CD4-positive, alpha-beta T cell treated with Interleukin-12 subunit alpha and Interleukin-12 subunit beta, for 1 hour (primary cell): ENCODE data around the gene RS1.

Experiments used
- DNase-seq: peaks from one replicate; pipeline ENCODE4 v3.0.0-alpha.2; 2020

The RS1 gene

DNA sequence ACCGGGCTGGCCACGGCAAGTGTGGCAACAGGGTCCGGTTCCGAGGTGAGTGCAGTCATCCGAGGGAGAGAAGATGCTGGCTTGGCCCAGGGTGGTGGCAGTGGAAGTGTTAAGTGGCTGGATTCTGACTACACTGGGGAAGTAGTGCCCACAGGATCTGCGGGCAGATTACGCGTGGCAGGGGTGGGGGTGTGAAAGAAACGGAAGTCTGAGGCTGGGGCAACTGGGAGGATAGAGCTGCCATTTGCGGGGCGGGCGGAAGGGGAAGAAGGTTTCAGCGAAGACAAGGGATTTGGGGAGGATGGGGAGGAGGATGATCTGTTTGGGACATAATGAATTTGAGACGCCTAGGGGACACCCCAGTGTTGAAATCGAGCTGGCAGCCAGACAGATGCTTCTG, 5.3 kb downstream of the RS1 start:
- DNase-seq = no peak

DNA sequence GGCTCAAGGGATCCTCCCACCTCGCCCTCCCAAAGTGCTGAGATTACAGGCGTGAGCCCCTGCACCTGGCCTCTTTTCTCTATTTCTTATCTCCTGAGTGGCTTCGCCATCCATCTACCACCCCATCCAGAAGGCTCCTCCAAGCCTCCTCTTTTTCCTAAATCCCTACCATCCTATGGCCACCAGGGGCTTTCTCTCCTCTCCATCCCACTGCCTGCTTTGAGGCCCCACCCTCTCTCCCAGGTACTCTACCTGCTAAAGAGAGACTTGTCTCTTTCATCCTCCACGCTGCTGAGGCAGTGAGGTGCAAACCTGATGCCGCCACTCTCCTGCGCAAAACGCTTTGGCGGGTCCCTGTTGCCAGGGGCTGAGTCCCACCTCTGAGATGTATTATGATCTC, 7.0 kb downstream of the RS1 start:
- no peak for DNase-seq

DNA sequence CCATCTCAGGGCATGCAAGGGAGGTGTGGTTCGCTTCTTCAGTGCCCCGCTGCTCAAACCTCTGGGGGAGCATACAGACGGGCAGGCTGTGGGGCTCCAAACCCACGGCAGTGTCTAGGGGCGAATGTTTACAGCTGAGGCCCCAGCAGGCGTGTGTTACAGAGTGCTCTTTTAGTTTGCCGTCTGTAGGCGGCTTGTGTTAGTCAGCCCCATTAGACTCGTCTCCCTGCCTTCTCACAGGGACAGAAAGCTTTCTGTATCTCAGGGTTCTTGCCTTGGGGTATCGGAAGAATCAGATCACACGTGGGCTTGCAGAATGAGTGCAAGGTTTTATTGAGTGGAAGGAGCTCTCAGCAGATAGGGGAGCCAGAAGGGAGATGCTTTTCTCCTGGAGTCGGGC, 10.6 kb downstream of the RS1 start:
- no peak for DNase-seq

DNA sequence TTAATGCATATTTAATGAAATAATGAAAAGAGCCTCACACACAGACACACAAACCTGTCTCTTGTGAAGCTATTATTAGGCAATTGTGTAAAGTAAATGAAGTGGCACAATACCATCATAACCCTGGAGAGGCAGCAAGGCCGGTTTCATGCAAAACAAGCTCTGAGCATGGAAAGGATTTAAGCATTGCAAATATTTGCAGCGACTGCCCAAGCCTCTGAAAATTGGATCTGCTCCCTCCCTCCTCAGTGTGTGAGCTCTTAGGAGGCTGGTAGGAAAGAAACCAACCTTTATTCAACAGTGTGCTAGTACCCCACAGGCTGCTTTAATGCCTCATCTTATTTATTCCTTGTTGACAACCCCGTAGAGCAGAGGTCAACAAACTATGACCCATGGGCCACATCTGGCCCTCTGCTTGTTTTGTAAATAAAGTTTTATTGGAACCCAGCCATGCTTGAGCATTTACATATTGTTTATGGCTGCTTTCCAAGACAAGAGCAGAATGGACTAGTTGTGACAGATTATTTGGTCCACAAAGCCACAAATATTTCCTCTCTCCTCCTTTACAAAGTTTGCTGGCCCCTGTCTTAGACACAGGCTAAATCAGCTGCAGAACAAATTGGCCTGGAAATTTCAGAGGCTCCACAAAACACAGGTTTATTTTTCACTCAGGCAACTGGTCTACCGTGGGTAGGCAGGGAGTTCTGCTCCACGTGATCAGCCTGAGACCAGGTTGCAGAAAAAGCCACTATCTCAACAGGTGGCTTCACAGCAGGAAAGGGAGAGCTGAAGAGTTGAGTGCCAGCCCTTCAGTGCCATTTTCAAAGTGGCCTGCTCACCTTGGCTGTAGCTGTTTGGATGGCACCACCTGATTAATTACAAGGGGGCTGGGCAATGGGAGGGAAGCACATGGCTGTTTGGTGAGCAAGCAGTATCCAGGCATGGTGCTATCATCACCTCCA, 16.8 kb downstream of the RS1 start:
- no peak for DNase-seq

DNA sequence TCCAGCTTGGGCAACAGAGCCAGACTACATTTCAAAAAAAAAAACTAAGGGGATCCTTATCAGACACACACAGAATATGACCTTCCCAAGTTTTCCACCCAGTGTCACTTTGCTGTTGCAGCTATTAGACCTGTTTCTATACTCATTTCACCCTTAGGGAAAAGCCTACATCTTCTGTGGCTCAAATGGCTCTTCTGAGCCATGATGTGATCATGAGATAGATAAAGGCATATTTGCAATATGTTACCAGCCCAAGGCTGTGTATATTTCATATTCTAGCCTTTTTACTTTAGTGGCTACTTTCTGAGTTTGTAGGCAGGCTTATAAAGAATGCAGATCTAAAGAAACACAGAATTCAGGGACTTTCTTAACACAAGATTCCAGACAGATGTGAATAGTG, 19.3 kb downstream of the RS1 start:
- no peak for DNase-seq

DNA sequence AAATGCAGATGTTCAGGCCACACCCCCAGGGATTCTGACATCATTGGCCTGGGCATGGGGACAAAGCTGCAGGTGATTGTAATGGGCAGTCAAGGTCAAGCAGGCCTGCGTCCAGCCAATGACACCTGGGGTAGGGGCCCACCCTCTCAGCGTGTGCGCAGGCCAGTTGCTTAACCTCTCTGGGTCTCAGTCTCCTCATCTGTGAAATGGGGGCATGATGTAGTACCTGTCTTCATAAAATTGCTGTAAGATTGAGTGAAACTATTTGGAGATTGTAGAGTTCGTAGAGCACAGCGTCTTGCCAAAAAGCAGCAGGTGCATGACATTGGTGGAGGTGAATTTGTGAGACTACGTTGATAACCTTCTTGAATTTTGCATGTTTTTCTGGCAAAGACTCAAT, 21.2 kb downstream of the RS1 start:
- DNase-seq = no peak

DNA sequence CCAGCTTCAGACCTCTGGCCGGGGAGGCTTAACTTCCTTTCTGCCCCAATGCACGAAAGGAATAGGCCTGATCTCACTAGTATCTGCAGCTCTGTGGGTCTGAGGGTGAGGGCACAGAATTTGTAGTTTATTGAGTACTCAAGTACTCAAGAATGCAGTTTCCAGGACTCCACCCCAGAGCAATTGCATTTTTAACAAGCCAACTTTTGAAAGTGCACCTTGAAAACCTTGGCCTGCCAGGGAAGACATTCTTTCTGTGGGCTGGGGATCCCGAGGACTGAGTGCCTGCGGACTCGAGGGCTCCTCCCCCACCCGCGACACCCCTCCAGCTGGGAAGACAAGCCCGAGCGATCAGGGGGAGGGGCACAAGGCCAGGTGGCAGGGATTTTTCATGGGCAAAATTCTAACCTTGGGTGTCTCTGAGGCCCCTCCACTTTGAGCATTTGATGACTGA, 22.4 kb downstream of the RS1 start:
- no peak for DNase-seq

DNA sequence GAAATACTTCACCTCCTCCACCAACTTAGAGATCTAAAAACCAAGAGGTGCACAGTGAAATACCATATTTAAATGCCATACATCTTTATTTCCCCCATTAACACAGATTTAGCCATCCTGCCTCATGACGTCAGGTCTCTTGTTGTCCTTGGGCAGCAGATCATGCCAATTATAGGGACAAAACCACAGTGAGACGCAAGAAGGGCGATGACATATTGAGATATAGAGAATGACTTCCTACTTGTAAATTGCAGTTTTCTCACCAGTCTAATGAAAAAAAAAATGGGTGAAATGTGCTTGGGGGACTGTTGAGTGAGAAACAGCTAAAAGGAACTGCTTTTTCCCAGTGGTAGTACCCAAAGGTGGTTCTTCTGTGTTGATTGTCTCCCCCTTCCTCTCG, 24.3 kb downstream of the RS1 start:
- no peak for DNase-seq

DNA sequence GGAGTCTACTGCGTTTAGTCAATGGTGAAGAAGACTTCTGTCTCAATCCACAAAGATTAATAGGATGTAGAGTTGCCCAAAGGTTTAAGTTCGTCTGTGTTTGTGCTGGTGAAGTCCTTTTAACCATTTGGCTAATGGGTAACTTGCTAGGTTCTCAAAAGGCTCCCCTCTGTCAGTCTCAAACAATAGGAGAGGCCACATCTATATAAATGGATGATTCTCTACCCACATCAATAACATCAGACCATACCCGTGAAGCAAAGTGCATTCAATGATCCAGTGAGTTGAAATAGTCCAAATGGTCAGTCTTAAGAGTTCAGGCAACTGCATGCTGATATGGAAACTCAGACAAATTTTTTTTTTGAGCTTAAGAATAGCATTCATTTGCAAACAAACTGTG, 28.1 kb downstream of the RS1 start:
- DNase-seq = no peak

DNA sequence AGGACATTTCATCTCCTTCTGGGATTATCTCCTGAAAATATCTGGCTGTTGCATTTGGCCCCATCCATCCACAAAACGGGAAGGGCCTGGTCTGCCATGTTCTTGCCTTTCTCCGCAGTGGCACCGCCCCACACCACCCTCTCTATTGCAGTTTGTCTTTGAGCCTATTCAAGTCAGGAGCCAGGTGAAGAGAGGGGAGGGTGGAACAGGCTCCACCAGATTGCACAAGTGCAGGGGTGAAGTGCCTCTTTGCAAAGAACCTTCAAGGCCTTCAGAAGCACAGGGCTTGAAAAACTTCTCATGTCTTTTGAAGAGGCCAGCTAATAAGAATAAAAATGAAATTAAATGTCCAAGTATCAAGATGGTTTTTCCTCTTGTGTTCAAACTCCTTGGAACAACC, 28.7 kb downstream of the RS1 start:
- no peak for DNase-seq

DNA sequence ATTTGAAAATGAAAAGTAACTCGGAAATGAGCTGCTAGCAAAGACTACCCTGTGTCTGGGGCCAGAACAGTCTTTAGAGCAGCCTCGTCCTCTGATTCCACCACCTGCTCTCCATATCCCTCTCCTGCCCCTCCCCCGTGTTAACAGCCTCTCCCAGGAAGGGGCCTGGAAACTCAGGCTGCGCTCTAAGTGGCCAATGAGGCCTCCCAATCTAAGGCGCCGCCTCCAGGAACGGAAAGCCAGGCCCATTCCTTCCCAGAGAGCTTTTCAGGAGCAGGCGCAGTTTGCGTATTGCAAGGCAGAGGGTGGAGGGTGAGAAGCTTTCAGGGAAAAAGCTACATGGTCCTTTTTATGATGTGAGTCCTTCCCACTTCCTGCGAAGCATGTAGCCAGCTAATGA, 31.2 kb downstream of the RS1 start:
- no peak for DNase-seq

DNA sequence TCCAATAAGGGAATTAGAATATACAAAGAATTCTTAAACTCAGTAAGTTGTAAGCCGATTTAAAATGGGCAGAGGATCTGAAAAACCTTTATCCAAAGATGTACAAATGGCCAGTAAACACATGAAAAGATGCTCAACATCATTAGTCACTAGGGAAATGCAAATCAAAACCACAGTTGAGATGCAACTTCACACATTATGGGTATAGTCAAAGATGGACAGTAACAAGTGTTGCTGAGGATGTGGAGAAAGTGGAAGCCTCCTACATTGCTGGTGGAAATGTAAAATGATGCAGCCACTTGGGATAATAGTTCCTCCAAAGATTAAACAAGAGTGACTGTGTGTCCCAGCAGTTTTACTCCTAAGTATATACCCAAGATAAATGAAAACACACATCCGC, 32.6 kb downstream of the RS1 start:
- no peak for DNase-seq

DNA sequence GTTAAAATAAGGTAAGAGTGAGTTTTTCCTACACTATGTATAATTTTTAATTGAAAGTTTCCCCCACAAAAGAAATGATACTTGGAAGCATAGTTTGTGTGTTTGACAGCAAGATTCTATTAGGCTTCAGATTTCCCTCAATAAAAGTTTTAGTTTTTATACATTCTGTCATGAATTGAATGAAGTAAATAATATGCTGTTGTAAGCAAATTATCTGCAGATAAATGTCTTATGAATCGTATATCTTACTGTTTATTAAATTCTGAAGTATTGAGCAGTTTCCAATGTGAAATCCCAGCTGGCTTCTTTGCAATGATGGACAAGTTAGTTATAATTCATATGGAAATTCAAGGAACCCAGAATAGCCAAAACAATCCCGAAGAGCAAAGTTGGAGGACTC, 33.5 kb downstream of the RS1 start:
- DNase-seq = no peak

DNA sequence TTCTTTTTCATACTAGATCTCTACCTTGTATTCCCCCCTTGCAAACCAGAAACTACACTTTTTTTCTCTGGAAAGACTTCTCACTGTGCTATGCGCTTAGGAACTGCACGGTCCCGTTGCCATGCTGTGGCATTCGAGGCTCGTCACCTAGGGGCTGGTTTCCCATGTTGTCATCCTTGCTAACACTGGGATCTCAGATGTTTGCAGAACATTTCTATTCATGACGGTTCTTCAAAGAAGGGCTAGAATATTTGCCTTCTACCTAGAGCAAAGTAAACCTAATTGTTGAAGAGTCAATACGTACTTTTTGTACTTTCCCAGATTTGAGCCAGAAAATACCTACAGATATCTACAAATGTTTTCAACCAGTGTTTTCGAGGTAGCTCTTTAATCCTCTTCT, 41.0 kb downstream of the RS1 start:
- DNase-seq = no peak

DNA sequence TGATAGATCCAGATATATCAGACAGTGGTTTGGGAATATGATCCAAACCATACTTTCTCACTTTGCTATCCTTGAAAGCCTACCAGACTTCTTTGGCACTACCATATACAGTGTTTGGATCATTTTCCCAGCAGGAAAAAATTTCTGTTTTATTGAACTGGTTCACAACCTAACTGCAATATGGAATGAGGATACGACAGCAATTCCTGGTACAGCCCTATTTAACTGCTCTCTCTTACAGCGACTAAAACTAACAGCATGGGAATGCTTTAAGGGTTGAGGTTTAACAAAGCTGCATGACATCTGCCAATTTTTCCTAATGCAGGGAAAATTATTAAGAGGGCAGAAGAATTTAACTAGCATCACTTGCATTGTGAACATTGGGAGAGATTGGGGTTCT, 47.3 kb downstream of the RS1 start:
- DNase-seq = no peak

DNA sequence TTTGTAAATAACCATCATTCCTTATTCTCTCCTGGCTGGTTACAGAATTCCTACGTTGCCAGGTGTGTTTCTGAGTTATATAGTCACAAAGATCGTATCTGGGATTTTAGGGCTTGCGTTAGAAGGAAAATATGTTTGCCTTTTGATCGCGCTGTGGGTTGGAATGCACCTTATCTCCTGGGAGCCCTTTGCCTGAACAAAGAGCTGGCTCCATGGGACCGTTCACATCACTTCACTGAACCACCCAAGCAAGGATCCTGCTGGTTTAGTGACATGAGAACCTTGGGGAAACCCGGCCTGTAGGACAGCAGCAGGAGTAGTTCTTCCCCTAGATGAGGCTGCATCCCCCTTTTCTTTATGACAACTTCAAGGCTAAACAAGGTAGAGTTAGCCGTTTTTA, 51.6 kb downstream of the RS1 start:
- no peak for DNase-seq

DNA sequence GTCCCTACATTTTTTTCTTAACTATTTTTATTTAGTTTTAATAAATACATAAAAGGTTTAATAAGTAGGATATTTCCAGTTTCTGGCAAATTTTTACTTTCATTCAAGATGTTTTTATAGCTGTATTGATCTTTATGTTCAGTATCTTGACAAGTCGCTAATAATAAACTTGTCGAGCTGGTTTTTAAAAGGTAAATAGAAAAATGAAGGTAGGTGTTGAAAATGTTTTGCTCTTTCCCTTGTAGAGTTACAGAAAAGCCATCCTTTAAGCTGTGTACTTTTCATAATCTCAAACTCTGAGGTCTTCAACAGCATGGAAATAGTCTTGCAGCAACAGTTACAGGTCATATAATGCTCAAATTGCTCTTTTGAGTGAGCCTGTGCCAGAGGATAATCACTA, 52.6 kb downstream of the RS1 start:
- no peak for DNase-seq

DNA sequence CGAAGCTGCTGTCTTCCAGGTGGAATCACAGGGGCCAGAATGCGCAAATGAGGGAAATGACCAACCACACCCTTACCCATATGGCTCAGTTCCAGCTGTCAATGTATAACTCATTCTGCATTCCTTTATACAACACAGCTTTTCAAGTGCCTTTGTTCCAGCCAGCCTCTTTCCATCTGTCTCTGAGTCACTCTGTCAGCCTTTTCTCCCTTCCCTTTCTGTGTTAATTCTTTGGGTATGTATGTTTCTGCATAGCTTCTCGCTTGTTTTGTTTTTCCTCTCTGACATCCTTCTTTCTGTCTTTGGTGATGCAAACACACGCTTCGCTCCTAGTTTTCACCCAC, 54.5 kb downstream of the RS1 start:
- DNase-seq = no peak

DNA sequence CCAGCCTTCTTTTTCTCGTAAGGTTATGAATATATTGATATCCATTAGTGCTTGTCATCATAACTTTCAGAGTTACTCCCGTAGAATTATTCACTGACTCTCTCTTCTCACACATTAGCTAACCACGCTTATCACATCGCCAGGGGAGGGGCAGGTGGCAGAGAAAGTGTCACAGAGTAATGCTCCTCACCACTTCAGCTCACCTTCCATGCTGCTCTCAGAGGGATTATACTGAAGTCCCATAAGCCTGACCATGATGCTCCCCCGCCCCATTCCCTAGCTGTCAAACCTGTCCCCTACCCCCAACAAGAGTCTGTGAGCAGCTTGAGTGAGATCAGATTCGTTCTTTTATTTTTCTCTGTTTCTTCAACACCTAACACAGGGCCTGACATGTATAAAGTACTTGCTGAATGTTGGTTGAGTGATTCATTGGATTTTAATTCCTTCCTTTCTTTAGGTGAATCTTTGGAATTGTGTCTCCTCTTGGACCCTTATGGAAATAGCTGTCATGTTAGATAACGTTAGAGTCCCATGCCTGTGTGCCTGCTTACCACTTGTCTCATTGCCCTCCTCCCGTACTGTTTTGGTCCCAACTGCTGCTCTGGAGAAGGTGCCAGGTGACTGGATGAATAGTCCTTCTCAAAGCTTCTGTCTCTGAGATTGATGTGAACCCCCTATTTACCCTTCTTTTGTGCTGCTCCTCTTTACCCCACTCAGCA, 55.1 kb downstream of the RS1 start:
- DNase-seq = no peak

DNA sequence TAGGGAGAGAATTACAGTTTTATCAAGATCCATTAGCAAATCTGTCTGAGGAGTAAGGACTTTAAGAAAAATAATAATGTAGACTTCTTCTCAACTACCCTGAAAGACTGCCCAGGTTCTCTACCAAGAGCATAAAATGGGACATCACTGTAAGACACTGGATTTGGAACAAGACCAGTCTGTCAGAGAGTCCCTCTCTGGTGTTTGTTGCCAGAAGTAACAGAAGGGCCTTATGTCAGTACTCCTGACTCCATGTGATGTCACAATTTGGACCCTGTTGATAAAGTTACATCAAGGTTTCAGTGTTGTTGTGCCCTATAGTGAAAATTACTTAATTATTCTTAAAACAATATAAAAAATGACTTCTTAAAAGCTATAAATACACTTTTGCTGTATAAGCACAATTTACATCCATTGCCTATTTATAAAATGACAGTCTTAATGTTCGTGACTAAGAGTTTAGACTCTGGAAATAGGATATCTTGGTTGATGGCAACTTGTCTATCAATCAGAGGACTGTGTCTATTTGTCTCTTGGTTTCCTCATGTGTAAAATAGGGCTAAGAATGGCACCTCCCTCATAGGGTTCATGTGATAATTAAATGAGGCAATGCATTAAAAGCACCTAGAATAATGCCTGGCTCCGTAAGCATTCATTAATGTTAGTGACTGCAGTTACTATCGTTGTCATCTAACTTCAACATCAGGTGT, 57.8 kb downstream of the RS1 start:
- no peak for DNase-seq

DNA sequence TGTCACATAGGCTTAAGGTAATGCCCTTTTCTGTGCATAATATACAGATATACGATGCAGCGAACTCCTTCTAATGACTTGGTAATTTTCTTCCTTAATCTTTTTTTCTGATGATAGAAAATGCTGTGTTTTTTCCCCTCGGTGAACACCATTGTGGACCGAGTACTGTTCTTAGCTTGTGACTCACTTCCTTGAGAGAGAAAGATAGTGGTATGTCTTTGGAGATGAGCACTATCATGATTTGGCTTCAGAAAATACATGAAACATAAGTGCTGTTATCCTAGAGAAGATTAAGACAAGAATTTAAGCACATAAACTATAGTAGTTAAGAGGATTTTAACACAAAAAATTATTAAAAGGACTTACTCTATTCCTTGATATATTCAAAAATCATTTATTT, 63.9 kb downstream of the RS1 start:
- DNase-seq = no peak

DNA sequence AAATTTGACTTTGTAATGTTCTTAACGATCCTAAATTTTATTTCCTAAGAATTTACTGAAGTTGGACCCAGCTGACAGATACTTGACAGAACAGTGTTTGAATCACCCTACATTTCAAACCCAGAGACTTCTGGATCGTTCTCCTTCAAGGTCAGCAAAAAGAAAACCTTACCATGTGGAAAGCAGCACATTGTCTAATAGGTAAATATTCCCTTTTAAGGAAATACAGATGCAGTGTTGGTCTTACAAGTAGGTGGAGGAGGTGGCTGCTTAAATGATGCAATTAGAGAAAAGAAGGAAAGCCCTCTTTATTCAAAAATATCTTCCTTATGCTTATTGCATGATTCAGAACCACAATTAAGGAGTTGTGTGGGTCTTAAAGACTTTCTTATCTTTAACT, 73.5 kb downstream of the RS1 start:
- no peak for DNase-seq

DNA sequence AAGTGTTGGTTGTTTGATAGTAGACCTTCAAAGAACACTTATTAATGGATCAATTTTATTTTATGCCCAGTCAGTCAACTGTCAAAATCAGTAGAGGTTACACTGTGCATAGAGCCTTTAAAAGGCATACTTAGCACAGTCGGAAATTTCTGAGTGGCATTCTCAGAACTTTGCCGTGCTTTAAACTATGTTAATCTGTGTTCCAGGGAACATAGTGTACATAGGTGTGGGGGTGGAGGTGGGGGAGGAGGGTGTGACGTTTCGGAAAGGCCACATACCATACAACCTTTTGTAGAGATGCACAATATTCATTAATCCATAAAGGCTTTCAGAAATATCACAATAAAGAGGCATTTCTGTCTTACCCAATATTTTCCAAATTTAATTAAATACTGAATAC, 75.8 kb downstream of the RS1 start:
- no peak for DNase-seq

DNA sequence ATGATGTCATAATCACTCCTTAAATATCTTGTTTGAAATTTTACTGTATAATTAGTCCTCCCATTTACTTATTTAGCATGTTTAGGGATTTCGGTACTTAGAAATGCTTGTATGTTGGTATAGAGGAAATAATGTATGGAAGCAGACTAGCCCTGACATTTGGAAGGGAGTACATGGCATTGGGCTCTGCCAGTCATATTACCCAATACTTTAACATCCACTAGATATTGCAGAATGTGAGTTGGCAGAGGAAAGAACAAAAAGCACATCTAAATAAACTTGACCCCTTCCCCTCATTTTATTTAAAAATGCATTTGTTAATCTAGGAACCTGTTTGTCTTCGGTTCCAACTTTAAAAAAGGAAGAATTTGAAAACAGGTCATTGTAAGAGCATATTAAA, 77.8 kb downstream of the RS1 start:
- no peak for DNase-seq
